ENCODE measurements around the gene SNAPC5. TPM values are rescaled to one million over a fixed set of nuclear protein-coding genes. Genes with fewer than 3 reads are reported as not detected.

The SNAPC5 gene
- total RNA-seq, 2 experiments from 2014 or later: 43.3 to 49.1 TPM

DNA sequence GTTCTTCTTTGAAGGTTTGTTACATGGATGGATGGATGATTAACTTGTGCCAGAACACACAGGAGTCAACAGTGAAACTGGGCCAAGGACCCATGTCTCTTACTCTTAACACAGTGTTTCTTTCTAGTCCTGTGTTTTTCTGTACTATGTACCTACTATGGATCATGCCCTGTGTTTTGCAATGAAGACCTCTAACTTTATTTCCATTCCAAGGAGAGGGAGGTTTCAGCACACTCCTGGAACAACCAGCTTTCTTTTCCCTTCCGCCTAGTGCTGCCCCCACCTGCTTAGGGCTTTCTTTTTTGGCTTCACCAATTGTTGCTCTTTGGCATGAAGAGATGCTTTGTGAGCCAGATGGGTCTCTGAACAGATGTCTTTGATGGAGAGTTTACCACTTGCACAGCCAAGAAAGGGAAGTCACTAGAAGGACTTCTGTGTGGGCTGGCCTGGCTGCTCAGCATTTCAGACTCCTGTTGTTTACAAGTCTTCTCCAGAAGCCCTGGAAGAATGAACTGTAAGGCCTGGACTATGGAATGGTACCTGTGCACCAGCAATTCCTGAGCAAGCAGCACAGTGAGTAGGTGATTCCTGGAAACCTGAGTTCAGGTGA, 44.5 kb downstream of the SNAPC5 start:
- Mint-ChIP-seq H3K27me3 (no peaks in the 10 kb centered on the region), H3K36me3 (peaks cover 30% of the 10 kb centered on the region), H3K4me1 (peaks cover 7% of the 10 kb centered on the region), H3K4me3 (no peak overlapping the region), H3K27ac (no peak overlapping the region), H3K9me3 (no peaks in the 10 kb centered on the region)
- no peak for DNase-seq

DNA sequence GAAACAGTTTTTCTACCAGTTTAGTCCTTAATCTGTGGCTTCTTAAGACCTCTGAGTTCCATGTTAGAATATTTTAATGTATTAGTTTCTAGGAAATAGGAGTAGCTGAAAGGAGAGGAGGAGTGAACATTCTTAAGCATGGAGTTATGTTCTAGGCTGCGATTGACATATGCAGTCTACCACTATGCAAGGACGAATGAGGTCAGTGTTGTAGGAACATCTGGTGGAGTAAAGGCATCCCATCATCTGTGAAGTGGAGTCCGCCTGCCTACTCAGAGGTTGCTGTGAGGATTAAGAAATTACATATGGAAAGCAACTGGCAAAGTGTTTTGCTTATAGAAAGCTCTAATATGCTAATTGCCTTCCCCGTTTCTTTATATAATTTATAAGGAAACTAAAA, 45.1 kb downstream of the SNAPC5 start:
- Mint-ChIP-seq H3K4me3 (no peak overlapping the region), H3K9me3 (no peaks in the 10 kb centered on the region), H3K27me3 (no peaks in the 10 kb centered on the region), H3K4me1 (peaks cover 7% of the 10 kb centered on the region), H3K27ac (no peak overlapping the region), H3K36me3 (peaks cover 34% of the 10 kb centered on the region)
- DNase-seq: no peak

Other genes starting within 250 kb of the SNAPC5 start
- gene MEGF11, start 244.0 kb downstream of the SNAPC5 start, total RNA-seq: not detected
- gene DIS3L, start 204.2 kb downstream of the SNAPC5 start, total RNA-seq: 10 to 100 TPM; 22.1 to 23.4 TPM
- gene TIPIN, start 141.1 kb downstream of the SNAPC5 start, total RNA-seq: 10 to 100 TPM; 78.4 to 78.7 TPM
- gene MAP2K1, start 110.8 kb downstream of the SNAPC5 start, total RNA-seq: 100 to 1,000 TPM; 103 to 108 TPM
- gene RPL4, start 7.1 kb upstream of the SNAPC5 start, total RNA-seq: 1,000 to 10,000 TPM; 4,670 to 4,826 TPM
- 10 to 100 TPM; 40.7 to 41.1 TPM for gene ZWILCH, start 7.6 kb upstream of the SNAPC5 start, total RNA-seq
- gene LCTL, start 68.2 kb upstream of the SNAPC5 start, total RNA-seq: not detected
- gene SMAD6, start 204.5 kb upstream of the SNAPC5 start, total RNA-seq: under 1 TPM; 0.04 to 0.10 TPM

Measured in activated naive CD8-positive, alpha-beta T cell treated with anti-CD3 and anti-CD28 coated beads for 36 hours (primary cell).